HEK293T (cell line): ENCODE measurements around the gene LCE4A.
"Not testable (repeated sequence)": the region's sequence is repeated elsewhere in the genome, so short reads cannot be mapped to it uniquely, and the experiment has no call there.

Experiments
- CTCF ChIA-PET: fragments of 350-600 bp; formaldehyde crosslinking; extraction: SDS; loops from one replicate; lab custom pipeline; 2021; ENCODE audit warnings: antibody characterized with exemption, inconsistent platforms; lab: Yijun Ruan, JAX
- POLR2A ChIA-PET: fragments of 350-600 bp; formaldehyde crosslinking; extraction: SDS; loops from one replicate; lab custom pipeline; 2020; ENCODE audit warnings: antibody characterized with exemption, inconsistent platforms; lab: Yijun Ruan, JAX
- DNase-seq: peaks from one replicate; pipeline ENCODE4 v3.0.0; 2012; ENCODE audit warnings: mixed read lengths; ENCODE audit errors: extremely low spot score
- ARNT ChIP-seq: fragments of 450-650 bp; IDR thresholded peaks from 2 replicates; pipeline ENCODE4 v1.6.1; 2017; ENCODE audit warnings: mild to moderate bottlenecking
- BHLHE40 ChIP-seq: fragments of 450-650 bp; IDR thresholded peaks from 2 replicates; pipeline ENCODE4 v1.6.1; 2016; ENCODE audit warnings: mild to moderate bottlenecking, moderate library complexity, borderline replicate concordance
- CTBP1 ChIP-seq: fragments of 450-650 bp; IDR thresholded peaks from 2 replicates; pipeline ENCODE4 v1.6.1; 2016; ENCODE audit warnings: borderline replicate concordance
- ELF4 ChIP-seq: fragments of 450-650 bp; IDR thresholded peaks from 2 replicates; pipeline ENCODE4 v1.6.1; 2017; ENCODE audit warnings: antibody characterized with exemption
- FOXA1 ChIP-seq: fragments of 450-650 bp; IDR thresholded peaks from 2 replicates; pipeline ENCODE4 v1.6.1; 2016; ENCODE audit warnings: mild to moderate bottlenecking
- FOXK2 ChIP-seq: fragments of 450-650 bp; IDR thresholded peaks from 2 replicates; pipeline ENCODE4 v1.6.1; 2016; ENCODE audit warnings: mild to moderate bottlenecking
- FOXM1 ChIP-seq: fragments of 450-650 bp; IDR thresholded peaks from 2 replicates; pipeline ENCODE4 v1.6.1; 2017; ENCODE audit warnings: mild to moderate bottlenecking, borderline replicate concordance
- HDGF ChIP-seq: fragments of 450-650 bp; IDR thresholded peaks from 2 replicates; pipeline ENCODE4 v1.6.1; 2017; ENCODE audit warnings: antibody characterized with exemption, borderline replicate concordance
- L3MBTL2 ChIP-seq: fragments of 450-650 bp; conservative IDR thresholded peaks from 2 replicates; pipeline ENCODE4 v1.6.1; 2016; ENCODE audit warnings: mild to moderate bottlenecking
- LEF1 ChIP-seq: fragments of 450-650 bp; IDR thresholded peaks from 2 replicates; pipeline ENCODE4 v1.6.1; 2017; ENCODE audit warnings: mild to moderate bottlenecking, borderline replicate concordance
- NFRKB ChIP-seq: fragments of 450-650 bp; IDR thresholded peaks from 2 replicates; pipeline ENCODE4 v1.6.1; 2016; ENCODE audit warnings: mild to moderate bottlenecking, moderate library complexity
- PKNOX1 ChIP-seq: fragments of 450-650 bp; IDR thresholded peaks from 2 replicates; pipeline ENCODE4 v1.6.1; 2016
- SP1 ChIP-seq: fragments of 450-650 bp; IDR thresholded peaks from 2 replicates; pipeline ENCODE4 v1.6.1; 2017
- SUZ12 ChIP-seq: fragments of 450-650 bp; IDR thresholded peaks from 2 replicates; pipeline ENCODE4 v1.6.1; 2016; ENCODE audit warnings: mild to moderate bottlenecking
- TARDBP ChIP-seq: fragments of 450-650 bp; IDR thresholded peaks from 2 replicates; pipeline ENCODE4 v1.6.1; 2016
- ZNF384 ChIP-seq: fragments of 450-650 bp; IDR thresholded peaks from 2 replicates; pipeline ENCODE4 v1.6.1; 2016

The LCE4A gene

DNA sequence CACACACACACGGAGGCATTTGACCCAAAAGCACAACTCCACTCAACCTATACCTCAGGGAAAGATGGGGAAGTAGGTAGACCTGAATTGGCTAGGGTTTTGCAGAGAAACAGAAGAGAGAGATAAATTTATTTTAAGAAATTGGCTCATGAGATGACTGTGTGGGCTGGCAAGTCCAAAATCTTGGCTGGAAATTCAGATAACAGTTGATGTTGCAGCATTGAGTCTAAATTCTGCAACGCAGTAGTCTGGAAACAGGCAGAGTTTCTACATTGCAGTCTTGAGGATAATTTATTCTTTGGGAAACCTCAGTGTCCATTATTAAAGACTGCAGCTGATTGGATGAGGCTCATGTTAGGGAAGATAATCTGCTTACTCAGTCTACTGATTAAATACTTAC is 26.3 kb upstream of the LCE4A start:
- ChIA-PET POLR2A (no interaction called here), CTCF (no interaction called here)
- TF ChIP-seq TARDBP, result no peak
- TF ChIP-seq SP1, result no peak
- no peak for TF ChIP-seq FOXA1
- no peak for TF ChIP-seq BHLHE40
- TF ChIP-seq FOXK2, result no peak
- TF ChIP-seq PKNOX1, result no peak
- no peak for DNase-seq

DNA sequence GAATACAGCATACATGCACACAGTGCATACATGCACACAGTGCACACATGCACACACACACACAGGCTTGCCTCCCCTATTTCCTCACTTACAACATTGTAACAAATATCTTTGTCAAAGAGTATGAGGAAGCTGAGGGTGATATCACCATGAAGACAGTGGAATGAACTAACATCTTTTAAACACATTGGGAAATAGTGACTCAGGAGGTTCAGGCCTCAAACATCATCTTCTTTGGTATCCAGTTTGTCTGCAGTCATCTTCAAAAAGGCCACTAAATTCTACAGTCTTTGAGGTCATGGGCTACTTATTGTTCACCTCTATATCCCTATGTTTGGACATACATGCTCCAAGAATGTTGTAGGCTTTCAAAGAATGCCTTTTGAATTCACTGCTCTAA is 24.1 kb upstream of the LCE4A start:
- DNase-seq, result no peak
- ChIA-PET POLR2A (no interaction called here), CTCF (no interaction called here)
- no peak for TF ChIP-seq FOXM1
- no peak for TF ChIP-seq PKNOX1
- TF ChIP-seq NFRKB, result no peak
- no peak for TF ChIP-seq L3MBTL2
- no peak for TF ChIP-seq ELF4
- TF ChIP-seq CTBP1, result no peak
- TF ChIP-seq HDGF, result no peak
- no peak for TF ChIP-seq SP1
- no peak for TF ChIP-seq ARNT
- TF ChIP-seq FOXA1, result no peak
- TF ChIP-seq ZNF384, result no peak
- TF ChIP-seq TARDBP, result no peak
- no peak for TF ChIP-seq SUZ12

GRCh38 chr1:152685823-152686222 is 22.1 kb upstream of the LCE4A start, which contains the start of gene LCE2B:
LCE2B (plus strand) TSS chr1:152686123; CDS start chr1:152686844, 721 bp downstream.
- POLR2A ChIA-PET, CTCF ChIA-PET, DNase-seq: not testable (repeated sequence)

- ChIA-PET POLR2A (no interaction called here), CTCF (interaction anchor here (0.7 kb wide), 1 partner anchor 376 kb away, joined by 3 read pairs; no protein-coding TSS in a partner anchor)
- DNase-seq, result no peak
- TF ChIP-seq ELF4 (no peak), FOXK2 (no peak), PKNOX1 (no peak), BHLHE40 (no peak), L3MBTL2 (no peak), SUZ12 (no peak), FOXA1 (no peak), FOXM1 (no peak), LEF1 (no peak), ARNT (no peak)
Observed at GRCh38 chr1:152697701-152698600, 10.0 kb upstream of the LCE4A start, which contains the start of gene LCE2A. LCE2A (plus strand) TSS chr1:152698345; CDS start chr1:152698902, 557 bp downstream.

DNA sequence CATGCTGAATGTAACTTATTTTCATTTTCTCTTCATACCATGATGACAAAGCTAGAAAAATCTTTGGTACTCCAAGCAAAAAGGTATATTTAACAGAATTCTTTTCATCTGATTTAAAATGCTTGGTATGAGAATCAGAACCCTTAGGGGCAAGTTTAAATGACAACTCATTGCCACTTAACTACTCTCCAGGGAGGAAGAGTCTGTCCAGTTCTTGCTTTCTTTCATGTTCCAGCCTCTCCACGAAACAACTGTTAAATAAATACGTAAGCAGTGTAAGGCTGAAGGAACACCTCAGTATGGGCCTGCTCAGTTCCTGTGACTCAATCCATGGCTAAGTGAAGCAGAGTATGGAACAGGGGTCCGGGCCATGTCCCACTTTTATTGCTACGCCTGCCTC is 8.2 kb upstream of the LCE4A start:
- no peak for DNase-seq
- TF ChIP-seq CTBP1 (no peak), PKNOX1 (no peak), TARDBP (no peak)
- CTCF ChIA-PET, result no interaction called here
- POLR2A ChIA-PET, result no interaction called here

GRCh38 chr1:152718238-152718637 is 10.3 kb downstream of the LCE4A start:
- no peak for DNase-seq
- CTCF ChIA-PET, result no interaction called here
- POLR2A ChIA-PET, result no interaction called here
- no peak for TF ChIP-seq HDGF
- TF ChIP-seq L3MBTL2, result no peak
- TF ChIP-seq CTBP1, result no peak
- no peak for TF ChIP-seq ZNF384
- TF ChIP-seq SUZ12, result no peak
- TF ChIP-seq FOXA1, result no peak
- TF ChIP-seq ELF4, result no peak
- TF ChIP-seq FOXM1, result no peak
- no peak for TF ChIP-seq PKNOX1
- no peak for TF ChIP-seq LEF1
- TF ChIP-seq TARDBP, result no peak
- no peak for TF ChIP-seq SP1
- no peak for TF ChIP-seq FOXK2
- TF ChIP-seq NFRKB, result no peak
- no peak for TF ChIP-seq BHLHE40
- TF ChIP-seq ARNT, result no peak
